ENCODE results near the gene CCDC148. TPM values are rescaled to one million over a fixed set of nuclear protein-coding genes. Genes with fewer than 3 reads are reported as not detected.

The CCDC148 gene
- total RNA-seq, 4 donors from 2014 or later, result not detected

GRCh38 chr2:158189526-158189925 lies 267.0 kb downstream of the CCDC148 start:
- H3K4me1 ChIP-seq, result peaks cover 0 to 13% (median 2%) of the 10 kb centered on the region in 4 donors

GRCh38 chr2:158187908-158188307 lies 268.6 kb downstream of the CCDC148 start:
- Histone ChIP-seq H3K36me3 (no peaks in the 10 kb centered on the region), H3K9me3 (no peaks in the 10 kb centered on the region), H3K4me1 (peaks cover 0 to 13% (median 2%) of the 10 kb centered on the region in 4 donors), H3K27me3 (no peaks in the 10 kb centered on the region), H3K27ac (no peak overlapping the region), H3K4me3 (no peak overlapping the region)
- no peak for TF ChIP-seq POLR2A (IDR thresholded peaks at IDR 0.05)
- TF ChIP-seq, protein P1, sequence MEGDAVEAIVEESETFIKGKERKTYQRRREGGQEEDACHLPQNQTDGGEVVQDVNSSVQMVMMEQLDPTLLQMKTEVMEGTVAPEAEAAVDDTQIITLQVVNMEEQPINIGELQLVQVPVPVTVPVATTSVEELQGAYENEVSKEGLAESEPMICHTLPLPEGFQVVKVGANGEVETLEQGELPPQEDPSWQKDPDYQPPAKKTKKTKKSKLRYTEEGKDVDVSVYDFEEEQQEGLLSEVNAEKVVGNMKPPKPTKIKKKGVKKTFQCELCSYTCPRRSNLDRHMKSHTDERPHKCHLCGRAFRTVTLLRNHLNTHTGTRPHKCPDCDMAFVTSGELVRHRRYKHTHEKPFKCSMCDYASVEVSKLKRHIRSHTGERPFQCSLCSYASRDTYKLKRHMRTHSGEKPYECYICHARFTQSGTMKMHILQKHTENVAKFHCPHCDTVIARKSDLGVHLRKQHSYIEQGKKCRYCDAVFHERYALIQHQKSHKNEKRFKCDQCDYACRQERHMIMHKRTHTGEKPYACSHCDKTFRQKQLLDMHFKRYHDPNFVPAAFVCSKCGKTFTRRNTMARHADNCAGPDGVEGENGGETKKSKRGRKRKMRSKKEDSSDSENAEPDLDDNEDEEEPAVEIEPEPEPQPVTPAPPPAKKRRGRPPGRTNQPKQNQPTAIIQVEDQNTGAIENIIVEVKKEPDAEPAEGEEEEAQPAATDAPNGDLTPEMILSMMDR (IDR thresholded peaks at IDR 0.05), result no peak
- DNase-seq, result no peak

More at GRCh38 chr2:158189526-158189925, 267.0 kb downstream of the CCDC148 start:
- Histone ChIP-seq H3K27ac (no peak overlapping the region), H3K36me3 (no peaks in the 10 kb centered on the region), H3K4me3 (no peak overlapping the region), H3K27me3 (no peaks in the 10 kb centered on the region), H3K9me3 (no peaks in the 10 kb centered on the region)
- TF ChIP-seq, protein P1 (IDR thresholded peaks at IDR 0.05), result no peak
- no peak for TF ChIP-seq POLR2A (IDR thresholded peaks at IDR 0.05)
- no peak for DNase-seq

DNA sequence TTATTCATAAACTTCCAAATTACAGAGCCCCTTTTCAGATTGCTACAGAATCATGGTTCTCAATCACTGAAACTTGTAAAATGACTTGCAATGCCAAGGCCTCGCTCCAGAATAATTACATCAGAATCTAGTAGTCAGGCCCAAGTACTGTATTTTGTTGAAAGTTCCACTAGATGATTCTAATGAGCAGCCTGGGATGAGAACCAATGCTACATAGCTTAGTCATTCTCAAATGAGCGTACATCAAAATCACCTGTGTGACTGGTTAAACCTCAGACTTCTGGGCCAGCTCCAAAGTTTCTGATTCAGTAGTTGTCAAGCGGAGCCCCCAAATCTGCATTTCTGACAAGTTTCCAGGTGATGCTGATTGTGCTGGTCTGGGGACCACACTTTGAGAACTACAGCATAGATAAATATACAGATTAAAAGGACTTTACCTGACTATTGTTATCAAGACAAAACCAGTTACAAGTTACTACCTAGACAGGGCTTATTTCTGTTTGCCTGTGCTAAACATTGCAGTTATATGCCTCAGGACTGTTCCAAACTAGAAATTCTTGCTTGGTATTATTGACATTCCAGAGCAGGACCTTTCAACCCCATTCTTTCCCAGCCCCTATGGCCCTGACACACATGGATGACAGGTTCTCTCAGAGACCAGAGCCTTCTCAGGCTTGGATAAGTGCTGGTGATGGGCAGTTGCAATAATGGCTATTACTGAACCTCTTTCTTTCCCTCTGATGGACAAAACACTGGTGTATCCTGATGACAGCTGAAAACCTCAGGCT lies 271.8 kb downstream of the CCDC148 start:
- H3K27ac ChIP-seq, result no peak overlapping the region
- no peak overlapping the region for H3K4me3 ChIP-seq
- DNase-seq, result no peak
- no peaks in the 10 kb centered on the region for H3K27me3 ChIP-seq
- H3K9me3 ChIP-seq, result no peaks in the 10 kb centered on the region
- TF ChIP-seq, protein P1 (IDR thresholded peaks at IDR 0.05), result no peak
- TF ChIP-seq POLR2A (IDR thresholded peaks at IDR 0.05), result no peak
- H3K36me3 ChIP-seq, result no peaks in the 10 kb centered on the region
- H3K4me1 ChIP-seq, result no peaks in the 10 kb centered on the region

GRCh38 chr2:158184001-158184400 lies 272.6 kb downstream of the CCDC148 start:
- Histone ChIP-seq H3K27me3 (no peaks in the 10 kb centered on the region), H3K4me3 (no peak overlapping the region), H3K9me3 (no peaks in the 10 kb centered on the region), H3K4me1 (no peaks in the 10 kb centered on the region), H3K36me3 (no peaks in the 10 kb centered on the region), H3K27ac (no peak overlapping the region)
- no peak for DNase-seq
- TF ChIP-seq POLR2A (IDR thresholded peaks at IDR 0.05), result no peak
- TF ChIP-seq, protein P1 (IDR thresholded peaks at IDR 0.05), result no peak

- Histone ChIP-seq H3K9me3 (no peaks in the 10 kb centered on the region), H3K4me3 (no peak overlapping the region), H3K27ac (no peak overlapping the region), H3K4me1 (no peaks in the 10 kb centered on the region), H3K36me3 (no peaks in the 10 kb centered on the region), H3K27me3 (no peaks in the 10 kb centered on the region)
- no peak for TF ChIP-seq POLR2A (IDR thresholded peaks at IDR 0.05)
- TF ChIP-seq, protein P1 (IDR thresholded peaks at IDR 0.05), result no peak
- no peak for DNase-seq
These were observed 273.8 kb downstream of the CCDC148 start for GRCh38 chr2:158182676-158183295.

Measured in Peyer's patch (tissue), 4 donors.